Fibroblast of lung (primary cell): ENCODE results near the gene TJP3.

Source experiments
- CTCF ChIP-seq, 2 donors: IDR thresholded peaks in 1 of 2; conservative IDR thresholded peaks in 1 of 2; 1 replicate in 1 of 2; 2 replicates in 1 of 2; pipeline ENCODE4 v1.5.1; 2011 to 2012; ENCODE audit warnings: low read length in 2 of 2, control low read depth in 1 of 2, inconsistent platforms in 1 of 2, low read depth in 1 of 2, mild to moderate bottlenecking in 1 of 2
- EZH2 ChIP-seq: IDR thresholded peaks from 2 replicates; pipeline ENCODE4 v1.5.1; 2012; ENCODE audit warnings: low read length, control low read depth, mild to moderate bottlenecking; ENCODE audit errors: missing control alignments

DNA sequence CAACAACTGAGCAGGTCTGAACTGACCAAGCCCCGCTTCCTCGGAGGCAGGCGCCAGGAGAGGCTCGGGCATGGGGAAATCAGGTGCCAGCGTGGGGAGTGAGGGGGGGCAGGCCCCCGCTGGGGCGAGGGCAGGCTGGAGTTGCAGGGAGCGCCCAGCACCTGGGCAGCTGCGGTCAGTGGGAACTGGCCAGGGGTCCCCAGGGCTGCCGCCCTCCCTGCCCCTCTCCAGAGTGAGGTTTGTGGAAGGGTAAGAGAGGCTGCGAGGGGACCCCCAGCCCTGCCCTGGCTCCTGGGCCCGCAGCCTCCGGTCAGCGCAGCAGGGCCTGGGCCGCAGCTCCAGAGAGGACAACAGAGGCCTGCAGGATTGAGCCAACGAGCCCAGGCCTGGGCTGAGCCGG lies 40.4 kb upstream of the TJP3 start:
- TF ChIP-seq EZH2 (no peak), CTCF (conservative IDR thresholded peaks at IDR 0.05 in 1 of 2, IDR thresholded peaks at IDR 0.05 in 1 of 2; ENCODE audit: low read depth in 1 of 2, low read length in 2 of 2) (no peak)
